Ishikawa (cell line): Measurements from ENCODE around the gene CIBAR2.

Experiments
- CREB1 ChIP-seq: IDR thresholded peaks from 2 replicates; pipeline ENCODE4 v1.6.1; 2012; ENCODE audit warnings: low read depth
- EGR1 ChIP-seq: IDR thresholded peaks from 2 replicates; pipeline ENCODE4 v1.6.1; 2012
- EP300 ChIP-seq: IDR thresholded peaks from 2 replicates; pipeline ENCODE4 v1.6.1; 2012; ENCODE audit warnings: borderline replicate concordance
- FOXM1 ChIP-seq: IDR thresholded peaks from 2 replicates; pipeline ENCODE4 v1.6.1; 2012; ENCODE audit warnings: low read depth, borderline replicate concordance
- NFIC ChIP-seq: IDR thresholded peaks from 2 replicates; pipeline ENCODE4 v1.6.1; 2012
- RAD21 ChIP-seq: IDR thresholded peaks from 2 replicates; pipeline ENCODE4 v1.6.1; 2012; ENCODE audit warnings: low read depth
- TAF1 ChIP-seq: IDR thresholded peaks from 2 replicates; pipeline ENCODE4 v1.6.1; 2012; ENCODE audit warnings: low read depth, mild to moderate bottlenecking
- TEAD4 ChIP-seq: IDR thresholded peaks from 2 replicates; pipeline ENCODE4 v1.6.1; 2012
- YY1 ChIP-seq: IDR thresholded peaks from 2 replicates; pipeline ENCODE4 v1.6.1; 2012; ENCODE audit warnings: low read depth
- ZBTB7A ChIP-seq: IDR thresholded peaks from 2 replicates; pipeline ENCODE4 v1.6.1; 2012; ENCODE audit warnings: low read depth
- TF ChIP-seq, protein P1 (sequence below): IDR thresholded peaks from 2 replicates; pipeline ENCODE4 v1.6.1; 2012
- TF ChIP-seq, protein P2 (sequence below): IDR thresholded peaks from 2 replicates; pipeline ENCODE4 v1.6.1; 2012
- TF ChIP-seq, protein P3 (sequence below): IDR thresholded peaks from 2 replicates; pipeline ENCODE4 v1.6.1; 2012; ENCODE audit warnings: low read depth, mild to moderate bottlenecking

DNA sequence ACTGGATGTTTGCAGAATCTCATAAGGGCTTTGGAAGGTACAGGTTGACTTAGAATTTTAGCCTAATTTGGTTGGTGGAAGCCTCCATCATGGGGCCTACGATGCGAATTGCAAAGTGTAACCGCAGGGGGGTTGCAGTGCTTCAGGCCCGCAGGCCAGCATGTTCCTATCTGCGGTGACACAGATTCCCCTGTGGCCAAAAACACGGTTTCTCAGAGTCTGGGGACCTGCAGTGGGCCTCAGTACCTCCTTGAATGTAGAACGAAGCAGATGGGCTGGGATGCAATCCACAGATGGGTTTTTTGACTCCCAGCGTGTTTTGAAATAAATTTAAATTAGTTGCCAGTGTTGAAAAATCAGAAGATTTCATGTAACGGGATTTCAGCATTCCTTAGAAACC, 49.9 kb downstream of the CIBAR2 start:
- no peak for TF ChIP-seq RAD21
- no peak for TF ChIP-seq FOXM1
- TF ChIP-seq EGR1 = no peak
- no peak for TF ChIP-seq EP300
- TF ChIP-seq, protein P1, sequence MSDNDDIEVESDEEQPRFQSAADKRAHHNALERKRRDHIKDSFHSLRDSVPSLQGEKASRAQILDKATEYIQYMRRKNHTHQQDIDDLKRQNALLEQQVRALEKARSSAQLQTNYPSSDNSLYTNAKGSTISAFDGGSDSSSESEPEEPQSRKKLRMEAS = no peak
- TF ChIP-seq, protein P2, sequence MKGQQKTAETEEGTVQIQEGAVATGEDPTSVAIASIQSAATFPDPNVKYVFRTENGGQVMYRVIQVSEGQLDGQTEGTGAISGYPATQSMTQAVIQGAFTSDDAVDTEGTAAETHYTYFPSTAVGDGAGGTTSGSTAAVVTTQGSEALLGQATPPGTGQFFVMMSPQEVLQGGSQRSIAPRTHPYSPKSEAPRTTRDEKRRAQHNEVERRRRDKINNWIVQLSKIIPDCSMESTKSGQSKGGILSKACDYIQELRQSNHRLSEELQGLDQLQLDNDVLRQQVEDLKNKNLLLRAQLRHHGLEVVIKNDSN = no peak
- no peak for TF ChIP-seq TAF1
- TF ChIP-seq CREB1 = no peak
- no peak for TF ChIP-seq ZBTB7A
- TF ChIP-seq YY1 = no peak
- TF ChIP-seq NFIC = no peak
- TF ChIP-seq, protein P3, sequence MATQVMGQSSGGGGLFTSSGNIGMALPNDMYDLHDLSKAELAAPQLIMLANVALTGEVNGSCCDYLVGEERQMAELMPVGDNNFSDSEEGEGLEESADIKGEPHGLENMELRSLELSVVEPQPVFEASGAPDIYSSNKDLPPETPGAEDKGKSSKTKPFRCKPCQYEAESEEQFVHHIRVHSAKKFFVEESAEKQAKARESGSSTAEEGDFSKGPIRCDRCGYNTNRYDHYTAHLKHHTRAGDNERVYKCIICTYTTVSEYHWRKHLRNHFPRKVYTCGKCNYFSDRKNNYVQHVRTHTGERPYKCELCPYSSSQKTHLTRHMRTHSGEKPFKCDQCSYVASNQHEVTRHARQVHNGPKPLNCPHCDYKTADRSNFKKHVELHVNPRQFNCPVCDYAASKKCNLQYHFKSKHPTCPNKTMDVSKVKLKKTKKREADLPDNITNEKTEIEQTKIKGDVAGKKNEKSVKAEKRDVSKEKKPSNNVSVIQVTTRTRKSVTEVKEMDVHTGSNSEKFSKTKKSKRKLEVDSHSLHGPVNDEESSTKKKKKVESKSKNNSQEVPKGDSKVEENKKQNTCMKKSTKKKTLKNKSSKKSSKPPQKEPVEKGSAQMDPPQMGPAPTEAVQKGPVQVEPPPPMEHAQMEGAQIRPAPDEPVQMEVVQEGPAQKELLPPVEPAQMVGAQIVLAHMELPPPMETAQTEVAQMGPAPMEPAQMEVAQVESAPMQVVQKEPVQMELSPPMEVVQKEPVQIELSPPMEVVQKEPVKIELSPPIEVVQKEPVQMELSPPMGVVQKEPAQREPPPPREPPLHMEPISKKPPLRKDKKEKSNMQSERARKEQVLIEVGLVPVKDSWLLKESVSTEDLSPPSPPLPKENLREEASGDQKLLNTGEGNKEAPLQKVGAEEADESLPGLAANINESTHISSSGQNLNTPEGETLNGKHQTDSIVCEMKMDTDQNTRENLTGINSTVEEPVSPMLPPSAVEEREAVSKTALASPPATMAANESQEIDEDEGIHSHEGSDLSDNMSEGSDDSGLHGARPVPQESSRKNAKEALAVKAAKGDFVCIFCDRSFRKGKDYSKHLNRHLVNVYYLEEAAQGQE = no peak
- TF ChIP-seq TEAD4 = no peak
